HG03139 (cell line): ENCODE results near the gene DCN.

Source experiments
- ATAC-seq: cut with Tn5 transposase; IDR thresholded peaks from one replicate; pipeline ENCODE4 v1.9.1; 2021; ENCODE audit not compliant: unreplicated experiment

Gene DCN

GRCh38 chr12:91186156-91186555 lies 3.5 kb upstream of the DCN start:
- no peak for ATAC-seq

GRCh38 chr12:91185421-91185820 lies 2.8 kb upstream of the DCN start:
- no peak for ATAC-seq

GRCh38 chr12:91183551-91183950 lies 934 bp upstream of the DCN start:
- ATAC-seq, result no peak

- no peak for ATAC-seq
Measured at GRCh38 chr12:91180582-91181395, 1.8 kb downstream of the DCN start.

- ATAC-seq, result no peak
Measured at GRCh38 chr12:91179966-91180561, 2.6 kb downstream of the DCN start.

- no peak for ATAC-seq
Measured at GRCh38 chr12:91179315-91179714, 3.3 kb downstream of the DCN start.

- no peak for ATAC-seq
Measured at GRCh38 chr12:91178781-91179180, 3.8 kb downstream of the DCN start.

- ATAC-seq, result no peak
Measured at GRCh38 chr12:91178139-91178561, 4.5 kb downstream of the DCN start.

GRCh38 chr12:91177381-91177780 lies 5.2 kb downstream of the DCN start:
- no peak for ATAC-seq

- no peak for ATAC-seq
Measured at GRCh38 chr12:91176915-91177314, 5.7 kb downstream of the DCN start.

- no peak for ATAC-seq
Measured at GRCh38 chr12:91176358-91176757, 6.3 kb downstream of the DCN start.

GRCh38 chr12:91173124-91173523 lies 9.5 kb downstream of the DCN start:
- no peak for ATAC-seq

GRCh38 chr12:91172096-91172495 lies 10.5 kb downstream of the DCN start:
- ATAC-seq, result no peak

GRCh38 chr12:91171476-91171875 lies 11.1 kb downstream of the DCN start:
- ATAC-seq, result no peak

- no peak for ATAC-seq
Measured at GRCh38 chr12:91163116-91163515, 19.5 kb downstream of the DCN start.

- no peak for ATAC-seq
Measured at GRCh38 chr12:91161009-91161408, 21.6 kb downstream of the DCN start.

GRCh38 chr12:91155990-91156389 lies 26.6 kb downstream of the DCN start:
- no peak for ATAC-seq

GRCh38 chr12:91154131-91154530 lies 28.5 kb downstream of the DCN start:
- no peak for ATAC-seq

GRCh38 chr12:91144053-91144452 lies 38.6 kb downstream of the DCN start:
- no peak for ATAC-seq

GRCh38 chr12:91143206-91143605 lies 39.4 kb downstream of the DCN start:
- no peak for ATAC-seq

- no peak for ATAC-seq
Measured at GRCh38 chr12:91142221-91142631, 40.4 kb downstream of the DCN start.

GRCh38 chr12:91140026-91140931 lies 42.3 kb downstream of the DCN start:
- no peak for ATAC-seq
